PC-3 (cell line): Measurements from ENCODE around the gene HPX. TPM values are rescaled to one million over a fixed set of nuclear protein-coding genes. Genes with fewer than 3 reads are reported as not detected.
A peak's percentile ranks its signal among the peaks of the same experiment; 100 is the strongest.

Experiments used
- ATAC-seq: fragments of 200-7000 bp; cut with Tn5 transposase; 2 replicates; pipeline ENCODE4 v1.9.1; 2020; ENCODE audit warnings: mild to moderate bottlenecking, moderate library complexity
- BruUV-seq: library from RNA; stranded (reverse); fragments of 400-500 nt; replicated peaks from 2 replicates; lab custom pipeline; 2021; lab: Mats Ljungman, UMichigan
- CTCF ChIA-PET: fragments of 300-600 bp; sonication (Branson Sonifier 250); formaldehyde crosslinking; loops from one replicate; lab custom pipeline; 2022; ENCODE audit warnings: antibody characterized with exemption; lab: Charles Lee
- POLR2A ChIA-PET: fragments of 300-600 bp; sonication (Branson Sonifier 250); formaldehyde crosslinking; loops from one replicate; lab custom pipeline; 2022; ENCODE audit warnings: antibody characterized with exemption; ENCODE audit not compliant: unreplicated experiment; lab: Charles Lee
- DNase-seq: peaks from one replicate; pipeline ENCODE4 v3.0.0-alpha.2; 2015
- H2AFZ ChIP-seq: fragments of 300-600 bp; sonication (generic); 2 replicates; pipeline ENCODE4 v1.6.0; 2016; ENCODE audit warnings: antibody characterized with exemption, low read length
- H3F3A ChIP-seq: fragments of 300-600 bp; sonication (generic); one replicate; pipeline ENCODE4 v1.6.0; 2017; ENCODE audit warnings: antibody characterized with exemption, low read length, control low read depth, mild to moderate bottlenecking; ENCODE audit not compliant: unreplicated experiment
- H3K27ac ChIP-seq: fragments of 300-600 bp; sonication (generic); 2 replicates; pipeline ENCODE4 v1.5.1; 2016; ENCODE audit warnings: mild to moderate bottlenecking, low read length
- H3K27me3 ChIP-seq: fragments of 300-600 bp; sonication (generic); 2 replicates; pipeline ENCODE4 v1.6.1; 2016; ENCODE audit warnings: low read length, mixed read lengths
- H3K36me3 ChIP-seq: fragments of 300-600 bp; sonication (generic); 2 replicates; pipeline ENCODE4 v1.6.1; 2016; ENCODE audit warnings: low read depth, mixed run types, low read length, mixed read lengths
- H3K4me1 ChIP-seq: fragments of 300-600 bp; sonication (generic); 2 replicates; pipeline ENCODE4 v1.5.1; 2016; ENCODE audit warnings: low read length; ENCODE audit not compliant: insufficient read depth
- H3K4me2 ChIP-seq: fragments of 300-600 bp; sonication (generic); 2 replicates; pipeline ENCODE4 v1.6.0; 2016; ENCODE audit warnings: low read length
- H3K4me3 ChIP-seq: fragments of 300-600 bp; sonication (generic); 2 replicates; pipeline ENCODE4 v1.5.1; 2016; ENCODE audit warnings: mild to moderate bottlenecking, low read length, mixed read lengths
- H3K79me2 ChIP-seq: fragments of 300-600 bp; sonication (generic); 2 replicates; pipeline ENCODE4 v1.6.1; 2017; ENCODE audit warnings: low read length, mixed read lengths
- H3K9ac ChIP-seq: fragments of 300-600 bp; sonication (generic); 2 replicates; pipeline ENCODE4 v1.6.0; 2016; ENCODE audit warnings: mild to moderate bottlenecking, low read length
- H3K9me2 ChIP-seq: fragments of 300-600 bp; sonication (generic); replicated peaks from 2 replicates; pipeline ENCODE4 v1.6.1; 2016; ENCODE audit warnings: mixed run types, low read length, mixed read lengths
- H3K9me3 ChIP-seq: fragments of 300-600 bp; sonication (generic); 2 replicates; pipeline ENCODE4 v1.6.1; 2016; ENCODE audit warnings: low read length, mixed read lengths
- H4K20me1 ChIP-seq: fragments of 300-600 bp; sonication (generic); 2 replicates; pipeline ENCODE4 v1.6.1; 2016; ENCODE audit warnings: low read length, mixed read lengths
- CTCF ChIP-seq: fragments of 300-600 bp; sonication (generic); conservative IDR thresholded peaks from 2 replicates; pipeline ENCODE4 v1.5.1; 2017; ENCODE audit warnings: antibody characterized with exemption, low read depth, mild to moderate bottlenecking, low read length
- EZH2 ChIP-seq: fragments of 300-600 bp; sonication (generic); IDR thresholded peaks from one replicate; pipeline ENCODE4 v1.6.1; 2017; ENCODE audit warnings: antibody characterized with exemption, mild to moderate bottlenecking, low read length; ENCODE audit not compliant: unreplicated experiment
- EZH2phosphoT487 ChIP-seq: fragments of 300-600 bp; sonication (generic); IDR thresholded peaks from 2 replicates; pipeline ENCODE4 v1.6.1; 2018; ENCODE audit warnings: mild to moderate bottlenecking, antibody characterized with exemption, low read length, borderline replicate concordance
- intact Hi-C: fragments of 100-400 bp; cut with micrococcal nuclease; formaldehyde crosslinking; loops from 2 replicates; pipeline ENCODE4 v1.9.0; 2023
- total RNA-seq: library from RNA; depleted of rRNA; stranded (reverse); fragments of >200 nt; gene quantifications from 2 replicates; pipeline ENCODE4 v1.2.3, GENCODE V29; 2014

HPX gene
- total RNA-seq, 1 experiment from 2014 or later, result 1.6 TPM

GRCh38 chr11:6390718-6391469, 49.9 kb downstream of the HPX start:
- peak overlapping the region; percentile 67 for H3K9ac ChIP-seq
- peaks cover 12% of the 10 kb centered on the region for H3K4me1 ChIP-seq
- ATAC-seq, result no peak
- no peaks in the 10 kb centered on the region for H4K20me1 ChIP-seq
- peak overlapping the region; percentile 84 for H2AFZ ChIP-seq
- DNase-seq, result no peak
- POLR2A ChIA-PET, result interaction anchor here (0.6 kb wide), 1 partner anchor 28 kb away, joined by 3 read pairs; the partner anchor contains the start of gene APBB1
- no peaks in the 10 kb centered on the region for H3K27me3 ChIP-seq
- peak overlapping the region; percentile 88 for H3K4me2 ChIP-seq
- no peak overlapping the region for H3K27ac ChIP-seq
- intact Hi-C loops, result loop anchor here (2.0 kb wide), 2 partner anchors 28 to 84 kb away; partner anchors contain the start of gene APBB1
- TSS peak; percentile 62 for BruUV-seq
- no peaks in the 10 kb centered on the region for H3F3A ChIP-seq
- H3K79me2 ChIP-seq, result no peaks in the 10 kb centered on the region
- CTCF ChIA-PET, result interaction anchor here (0.8 to 1.3 kb wide), 2 partner anchors 12 to 28 kb away, joined by 3 to 10 read pairs; no protein-coding TSS in a partner anchor
- H3K4me3 ChIP-seq, result peak overlapping the region; percentile 72
- no peaks in the 10 kb centered on the region for H3K36me3 ChIP-seq
- H3K9me2 ChIP-seq, result no peaks in the 10 kb centered on the region
- TF ChIP-seq EZH2, result no peak
- TF ChIP-seq EZH2phosphoT487, result no peak
- TF ChIP-seq CTCF, result no peak
- H3K9me3 ChIP-seq, result no peaks in the 10 kb centered on the region

- H3F3A ChIP-seq, result no peaks in the 10 kb centered on the region
- BruUV-seq, result TSS peak; percentile 65
- peak; percentile 94 for DNase-seq
- H2AFZ ChIP-seq, result peak within 1 kb of the TSS; percentile 84
- H3K9me3 ChIP-seq, result no peaks in the 10 kb centered on the region
- no peaks in the 10 kb centered on the region for H3K79me2 ChIP-seq
- H3K9me2 ChIP-seq, result no peaks in the 10 kb centered on the region
- ChIA-PET CTCF (interaction anchor here (0.8 to 1.3 kb wide), 2 partner anchors 11 to 27 kb away, joined by 3 to 10 read pairs; no protein-coding TSS in a partner anchor), POLR2A (interaction anchor here (0.6 to 0.7 kb wide), 3 partner anchors 29 to 41 kb away, joined by 3 to 11 read pairs (median 3); partner anchors contain the start of gene APBB1)
- peak within 1 kb of the TSS; percentile 67 for H3K9ac ChIP-seq
- ATAC-seq, result peak; percentile 90
- H3K27me3 ChIP-seq, result no peaks in the 10 kb centered on the region
- H3K4me2 ChIP-seq, result peak within 1 kb of the TSS; percentile 88
- no peaks in the 10 kb centered on the region for H3K36me3 ChIP-seq
- no peaks in the 10 kb centered on the region for H4K20me1 ChIP-seq
- no peak for TF ChIP-seq EZH2phosphoT487
- TF ChIP-seq CTCF, result no peak
- TF ChIP-seq EZH2, result no peak
- H3K4me3 ChIP-seq, result peak within 1 kb of the TSS; percentile 72
- peaks cover 12% of the 10 kb centered on the region for H3K4me1 ChIP-seq
- H3K27ac ChIP-seq, result peak within 1 kb of the TSS; percentile 79
- intact Hi-C loops, result loop anchor here (2.0 kb wide), 2 partner anchors 29 to 85 kb away; partner anchors contain the start of gene APBB1
Measured at GRCh38 chr11:6389905-6390717, 50.7 kb downstream of the HPX start, which contains the start of gene SMPD1. SMPD1 (plus strand) TSS chr11:6390474; CDS start chr11:6390599, 125 bp downstream.
